Measurements from ENCODE around the gene CCDC47.

The CCDC47 gene

GRCh38 chr17:63753215-63753614 lies 20.2 kb downstream of the CCDC47 start (continued):
- TF ChIP-seq CREB5 (CRISPR knock-in tag; IDR thresholded peaks at IDR 0.05; ENCODE audit: low read depth) (no peak), TCF4 (CRISPR knock-in tag; IDR thresholded peaks at IDR 0.05; ENCODE audit: borderline replicate concordance) (no peak), CSDC2 (CRISPR knock-in tag; IDR thresholded peaks at IDR 0.05) (no peak), ZNF565 (CRISPR knock-in tag; conservative IDR thresholded peaks at IDR 0.05; ENCODE audit: low read depth) (no peak)

- ATAC-seq, result no peak
- TF ChIP-seq PPARA (CRISPR knock-in tag; IDR thresholded peaks at IDR 0.05; ENCODE audit: borderline replicate concordance) (no peak), TOX (CRISPR knock-in tag; IDR thresholded peaks at IDR 0.05; ENCODE audit: borderline replicate concordance) (no peak), TSHZ2 (CRISPR knock-in tag; IDR thresholded peaks at IDR 0.05) (no peak), OSR1 (CRISPR knock-in tag; IDR thresholded peaks at IDR 0.05) (no peak)
Measured at GRCh38 chr17:63752707-63753106, 20.7 kb downstream of the CCDC47 start.

- no peak for ATAC-seq
- TF ChIP-seq TCF4 (CRISPR knock-in tag; IDR thresholded peaks at IDR 0.05; ENCODE audit: borderline replicate concordance) (no peak), RARB (CRISPR knock-in tag; IDR thresholded peaks at IDR 0.05) (no peak), POU6F1 (CRISPR knock-in tag; IDR thresholded peaks at IDR 0.05; ENCODE audit: borderline replicate concordance, low read depth) (no peak), ARNTL (CRISPR knock-in tag; IDR thresholded peaks at IDR 0.05; ENCODE audit: borderline replicate concordance, low read depth) (no peak), ZNF8 (CRISPR knock-in tag; IDR thresholded peaks at IDR 0.05) (no peak), ZC3H10 (CRISPR knock-in tag; IDR thresholded peaks at IDR 0.05) (no peak), ZFP30 (CRISPR knock-in tag; IDR thresholded peaks at IDR 0.05) (no peak), ZFP3 (CRISPR knock-in tag; IDR thresholded peaks at IDR 0.05) (no peak), PPARA (CRISPR knock-in tag; IDR thresholded peaks at IDR 0.05; ENCODE audit: borderline replicate concordance) (no peak), TSHZ2 (CRISPR knock-in tag; IDR thresholded peaks at IDR 0.05) (no peak), ZNF70 (CRISPR knock-in tag; IDR thresholded peaks at IDR 0.05) (no peak), BACH2 (CRISPR knock-in tag; IDR thresholded peaks at IDR 0.05; ENCODE audit: borderline replicate concordance) (no peak), ISL1 (CRISPR knock-in tag; IDR thresholded peaks at IDR 0.05) (no peak), CSDC2 (CRISPR knock-in tag; IDR thresholded peaks at IDR 0.05) (no peak), TOX (CRISPR knock-in tag; IDR thresholded peaks at IDR 0.05; ENCODE audit: borderline replicate concordance) (no peak), SNAI2 (CRISPR knock-in tag; IDR thresholded peaks at IDR 0.05) (no peak), ZNF565 (CRISPR knock-in tag; conservative IDR thresholded peaks at IDR 0.05; ENCODE audit: low read depth) (no peak), ESRRG (CRISPR knock-in tag; IDR thresholded peaks at IDR 0.05) (no peak), OSR1 (CRISPR knock-in tag; IDR thresholded peaks at IDR 0.05) (no peak)
Measured at GRCh38 chr17:63751806-63752205, 21.6 kb downstream of the CCDC47 start.
